Right cardiac atrium (tissue), 5 donors: ENCODE measurements around the gene CCZ1. TPM values are rescaled to one million over a fixed set of nuclear protein-coding genes. Genes with fewer than 3 reads are reported as not detected.
"Not testable (repeated sequence)": the region's sequence is repeated elsewhere in the genome, so short reads cannot be mapped to it uniquely, and the experiment has no call there.

Source experiments
- ATAC-seq, 2 donors: fragments of 200-7000 bp; cut with Tn5 transposase; one replicate each; pipeline versions ENCODE4 v1.8.0 to v1.9.1; 2020; ENCODE audit warnings: moderate library complexity in 2 of 2, mild to moderate bottlenecking in 1 of 2
- DNase-seq, 3 donors: peaks; one replicate each; pipeline ENCODE4 v3.0.0-alpha.2; 2020
- H3K27ac ChIP-seq: one replicate; pipeline ENCODE4 v1.5.1; 2013; ENCODE audit warnings: mild to moderate bottlenecking, low read length, control low read depth, moderate library complexity
- H3K27me3 ChIP-seq: one replicate; pipeline ENCODE4 v1.6.1; 2013; ENCODE audit not compliant: control insufficient read depth, insufficient read depth
- H3K4me1 ChIP-seq: one replicate; pipeline ENCODE4 v1.6.1; 2013; ENCODE audit warnings: low read length; ENCODE audit not compliant: control insufficient read depth, insufficient read depth
- H3K4me3 ChIP-seq: one replicate; pipeline ENCODE4 v1.5.1; 2013; ENCODE audit warnings: low read length, control low read depth
- H3K9me3 ChIP-seq: one replicate; pipeline ENCODE4 v1.6.1; 2013; ENCODE audit warnings: low read length; ENCODE audit not compliant: control insufficient read depth
- WGBS: extraction: QIAGEN DNeasy Blood & Tissue Kit; methylation state at CpG from one replicate; pipeline ENCODE4 v1.1.7; 2013; 5-methylcytosine and 5-hydroxymethylcytosine counted together
- intact Hi-C, 4 donors: fragments of 100-400 bp; cut with DNase I; formaldehyde crosslinking; loops; one replicate each; pipeline versions ENCODE4 v1.11.0 to v1.14.0; 2022 to 2023
- polyA plus RNA-seq: library from polyadenylated mRNA; stranded (reverse); fragments of 200-250 nt; gene quantifications from one replicate; pipeline ENCODE4 v1.2.3, GENCODE V29; 2013
- total RNA-seq, 4 donors: library from RNA; stranded (reverse); fragmentation: NEBNext Ultra II Directional; extraction: Animal tissue kit (Norgen Biotek cat#: 25700); gene quantifications; one replicate each; pipeline ENCODE4 v1.2.1, GENCODE V29; 2021
- donor health status: healthy with polysubstance abuse.
- donor health status: DM: no; HTN: yes; CAD: no.
- donor health status: DM: no; HTN: no; CAD: no.
- donor health status: DM: no; HTN: yes; CAD: no; lungs with severe emphysema.
- donor health status: DM: yes; HTN: yes; CAD: no.

CCZ1 gene
- total and polyA plus RNA-seq, 5 donors, result 45.1 to 72.6 (median 51.9) TPM

DNA sequence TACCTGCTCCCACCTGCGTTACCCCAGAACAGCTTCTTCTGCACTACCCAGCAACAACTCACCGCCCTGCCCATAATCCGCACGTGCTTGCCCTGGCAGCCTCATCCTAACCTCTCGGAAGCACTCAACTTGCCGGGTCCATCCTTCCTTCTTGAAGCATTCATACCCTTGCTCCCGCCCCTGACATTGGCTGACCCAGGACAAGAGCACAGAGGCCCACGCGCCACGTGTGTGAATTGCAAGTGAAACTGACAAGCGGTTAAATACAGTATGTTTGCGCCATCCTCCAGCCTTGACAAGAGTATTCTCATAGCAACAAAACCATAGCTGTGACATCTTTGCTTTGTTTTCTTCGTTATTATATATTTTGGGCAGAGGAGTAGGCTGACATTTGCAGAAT lies 28.8 kb upstream of the CCZ1 start:
- no peak overlapping the region for H3K27ac ChIP-seq
- no peak for DNase-seq
- H3K27me3 ChIP-seq, result no peaks in the 10 kb centered on the region
- H3K4me3 ChIP-seq, result no peak overlapping the region
- no peak for ATAC-seq
- H3K9me3 ChIP-seq, result no peaks in the 10 kb centered on the region
- H3K4me1 ChIP-seq, result no peaks in the 10 kb centered on the region
- intact Hi-C loops, result no loop called here
- WGBS, result 89% methylated on average over 13 of the region's 13 CpGs

DNA sequence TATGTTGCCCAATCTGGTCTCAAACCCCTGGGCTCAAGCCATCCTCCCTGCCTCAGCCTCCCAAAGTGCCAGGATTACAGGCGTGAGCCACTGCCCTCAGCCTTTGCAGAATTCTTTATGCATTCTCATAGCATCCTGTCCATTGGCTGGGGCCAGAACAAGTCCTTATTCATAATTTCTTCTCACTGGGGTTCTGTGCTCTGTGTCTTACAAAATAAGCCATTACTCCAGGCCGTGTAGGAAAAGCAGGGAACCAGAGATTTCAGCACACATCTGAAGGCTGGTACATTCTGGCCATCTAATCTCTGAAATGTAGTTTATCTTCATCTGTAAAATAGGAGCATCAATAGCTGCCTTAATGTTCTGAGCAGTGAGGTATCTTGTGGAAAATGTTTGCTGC lies 28.2 kb upstream of the CCZ1 start:
- intact Hi-C loops, result no loop called here
- ATAC-seq (no peak), DNase-seq (no peak)
- no peak overlapping the region for H3K4me3 ChIP-seq
- no peaks in the 10 kb centered on the region for H3K9me3 ChIP-seq
- 62% methylated on average over 2 of the region's 2 CpGs for WGBS
- H3K4me1 ChIP-seq, result no peaks in the 10 kb centered on the region
- no peaks in the 10 kb centered on the region for H3K27me3 ChIP-seq
- no peak overlapping the region for H3K27ac ChIP-seq

DNA sequence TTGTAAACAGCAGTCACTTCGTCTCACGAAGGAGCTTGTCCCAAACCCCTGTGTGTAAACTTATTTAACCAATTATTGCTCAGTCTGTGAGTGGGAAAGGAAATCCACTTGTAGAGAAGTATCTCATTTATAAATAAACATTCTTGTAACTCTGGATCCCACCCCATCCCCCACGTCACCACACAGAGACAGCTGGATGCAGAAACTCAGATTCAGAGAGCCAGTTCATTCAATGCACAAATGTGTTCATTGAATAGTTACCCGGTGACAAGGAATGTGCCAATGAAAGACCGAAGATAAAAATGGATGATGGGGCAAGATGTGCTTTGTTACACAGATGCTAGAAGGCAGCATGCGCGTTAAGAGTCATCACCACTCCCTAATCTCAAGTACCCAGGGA lies 26.2 kb upstream of the CCZ1 start:
- intact Hi-C loops, result no loop called here
- DNase-seq (no peak), ATAC-seq (no peak)
- Histone ChIP-seq H3K27me3 (no peaks in the 10 kb centered on the region), H3K4me3 (no peak overlapping the region), H3K4me1 (no peaks in the 10 kb centered on the region), H3K9me3 (no peaks in the 10 kb centered on the region), H3K27ac (no peak overlapping the region)
- WGBS, result 33% methylated on average over 7 of the region's 7 CpGs

DNA sequence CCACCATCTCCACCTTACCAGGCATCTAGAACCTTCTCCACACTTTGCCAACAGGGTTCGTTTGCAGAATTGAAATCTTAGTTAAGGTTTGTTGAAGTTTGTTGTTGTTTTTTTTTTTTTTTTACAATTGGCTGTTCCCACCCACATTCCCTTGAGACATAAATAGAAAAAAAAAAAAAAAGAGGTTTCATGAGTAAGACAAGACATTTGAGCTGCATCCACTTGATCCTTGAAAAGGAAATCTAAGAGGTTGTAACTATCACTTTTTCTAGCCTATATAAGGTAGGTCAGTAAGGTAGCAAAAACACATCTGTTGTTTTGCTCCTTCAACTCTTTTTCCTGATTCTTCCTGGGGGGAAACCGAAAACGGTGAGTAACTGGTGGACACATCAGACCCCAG lies 18.9 kb upstream of the CCZ1 start:
- H3K27me3 ChIP-seq, H3K4me3 ChIP-seq, ATAC-seq, H3K9me3 ChIP-seq, H3K27ac ChIP-seq, intact Hi-C loops, DNase-seq, H3K4me1 ChIP-seq: not testable (repeated sequence)
- 71% methylated on average over 3 of the region's 3 CpGs for WGBS

DNA sequence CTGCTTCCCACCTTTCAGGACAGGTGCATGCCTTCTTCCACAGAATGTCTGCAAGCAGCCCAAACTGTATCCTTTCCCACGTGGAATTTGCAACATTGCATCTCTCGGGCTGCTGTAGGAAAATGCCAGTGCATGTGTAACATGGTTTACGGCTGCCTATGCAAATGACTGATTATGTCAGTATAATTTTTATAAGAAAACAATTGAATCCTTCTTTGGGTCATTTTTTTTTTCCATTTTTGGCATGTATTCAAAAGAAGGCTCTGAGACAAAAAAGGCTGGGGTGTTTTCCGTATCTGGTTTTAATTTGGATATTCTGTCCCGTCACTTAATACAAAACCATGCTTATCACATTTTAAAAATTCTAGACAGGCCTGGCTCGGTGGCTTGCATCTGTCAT lies 18.4 kb upstream of the CCZ1 start:
- DNase-seq, H3K4me3 ChIP-seq, ATAC-seq, intact Hi-C loops, H3K9me3 ChIP-seq, H3K27ac ChIP-seq, H3K27me3 ChIP-seq, H3K4me1 ChIP-seq: not testable (repeated sequence)
- 72% methylated on average over 6 of the region's 6 CpGs for WGBS

DNA sequence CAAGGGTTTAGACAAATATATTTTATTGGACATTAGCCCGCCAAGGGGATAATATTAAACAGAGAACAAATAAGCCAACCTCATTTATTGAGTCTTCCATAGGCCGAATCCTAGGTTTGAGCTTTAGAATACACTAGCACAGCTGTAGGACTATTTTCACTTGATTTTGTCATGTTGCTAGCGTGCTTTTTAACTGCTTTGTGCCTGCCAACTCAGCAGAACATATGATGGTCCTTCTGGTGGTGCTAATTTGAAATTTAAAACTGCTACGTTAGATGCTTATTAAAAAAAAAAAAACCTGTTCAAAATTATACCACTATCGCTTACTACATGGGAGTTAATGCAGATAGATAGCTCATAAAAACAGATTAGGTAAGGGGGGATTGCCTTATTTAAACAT lies 14.1 kb upstream of the CCZ1 start:
- H3K9me3 ChIP-seq, H3K4me1 ChIP-seq, H3K27me3 ChIP-seq, H3K4me3 ChIP-seq, DNase-seq, intact Hi-C loops, H3K27ac ChIP-seq, ATAC-seq: not testable (repeated sequence)
- 90% methylated on average over 5 of the region's 5 CpGs for WGBS

DNA sequence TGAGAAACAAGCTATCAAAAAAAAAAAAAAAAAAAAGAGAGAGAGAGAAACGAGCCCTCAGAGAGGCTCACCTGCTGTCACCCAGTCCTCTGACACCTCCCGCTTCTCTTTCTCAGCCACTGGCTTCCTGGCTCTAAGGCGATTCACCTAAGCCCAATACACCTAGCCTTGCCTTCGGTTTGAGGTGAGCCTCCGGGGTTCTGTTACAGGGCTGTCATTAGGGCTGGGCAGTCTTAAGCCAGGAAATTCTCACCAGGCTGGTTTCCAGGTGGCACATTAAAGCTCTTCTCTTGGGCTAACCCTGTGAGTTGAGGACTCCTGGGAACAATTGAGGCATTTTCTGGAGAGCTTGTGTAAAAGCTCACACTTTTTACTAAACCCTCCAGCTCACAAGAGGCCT lies 10.5 kb upstream of the CCZ1 start:
- WGBS, result 90% methylated on average over 5 of the region's 5 CpGs
- H3K4me1 ChIP-seq, ATAC-seq, H3K4me3 ChIP-seq, intact Hi-C loops, H3K27ac ChIP-seq, DNase-seq, H3K9me3 ChIP-seq, H3K27me3 ChIP-seq: not testable (repeated sequence)

DNA sequence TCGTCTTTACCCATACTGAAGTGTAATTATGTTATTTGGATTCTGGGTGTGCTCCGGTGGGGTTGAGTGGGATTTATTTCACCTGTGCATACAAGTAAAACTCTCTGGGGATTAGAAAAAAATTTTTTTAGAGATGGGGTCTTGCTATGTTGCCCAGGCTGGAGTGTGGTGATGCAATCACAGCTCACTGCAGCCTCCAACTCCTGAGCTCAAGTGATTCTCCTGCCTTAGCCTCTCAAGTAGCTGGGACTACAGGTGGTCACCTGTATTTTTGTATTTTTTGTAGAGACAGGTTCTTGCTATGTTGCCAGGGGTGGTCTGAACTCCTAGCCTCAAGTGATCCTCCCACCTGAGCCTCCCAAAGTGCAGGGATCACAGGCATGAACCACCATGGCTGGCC lies 8.3 kb upstream of the CCZ1 start:
- DNase-seq, intact Hi-C loops: not testable (repeated sequence)
- 90% methylated on average over 2 of the region's 2 CpGs for WGBS

DNA sequence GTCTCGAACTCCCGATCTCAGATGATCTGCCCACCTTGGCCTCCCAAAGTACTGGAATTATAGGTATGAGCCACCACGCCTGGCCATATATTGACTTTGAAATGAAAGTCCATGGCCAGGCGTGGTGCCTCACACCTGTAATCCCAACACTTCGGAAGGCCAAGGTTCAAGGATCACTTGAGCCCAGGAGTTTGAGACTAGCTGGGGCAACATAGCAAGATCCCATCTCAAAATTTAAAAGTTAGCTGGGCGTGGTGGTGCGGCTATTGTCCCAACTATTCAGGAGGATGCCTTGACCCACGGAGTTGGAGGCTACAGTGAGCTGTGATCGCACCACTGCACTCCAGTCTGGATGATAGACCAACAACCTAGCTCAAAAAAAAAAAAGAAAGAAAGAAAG lies 6.0 kb upstream of the CCZ1 start:
- Histone ChIP-seq H3K9me3 (no peaks in the 10 kb centered on the region), H3K4me3 (no peak overlapping the region), H3K4me1 (no peaks in the 10 kb centered on the region), H3K27me3 (no peaks in the 10 kb centered on the region), H3K27ac (no peak overlapping the region)
- DNase-seq, result no peak
- 95% methylated on average over 9 of the region's 9 CpGs for WGBS
- no peak for ATAC-seq
- intact Hi-C loops, result no loop called here

More for the DNA sequence above, 8.3 kb upstream of the CCZ1 start:
- not testable (repeated sequence) for H3K4me1 ChIP-seq, H3K4me3 ChIP-seq, H3K27ac ChIP-seq, ATAC-seq, H3K9me3 ChIP-seq, H3K27me3 ChIP-seq

DNA sequence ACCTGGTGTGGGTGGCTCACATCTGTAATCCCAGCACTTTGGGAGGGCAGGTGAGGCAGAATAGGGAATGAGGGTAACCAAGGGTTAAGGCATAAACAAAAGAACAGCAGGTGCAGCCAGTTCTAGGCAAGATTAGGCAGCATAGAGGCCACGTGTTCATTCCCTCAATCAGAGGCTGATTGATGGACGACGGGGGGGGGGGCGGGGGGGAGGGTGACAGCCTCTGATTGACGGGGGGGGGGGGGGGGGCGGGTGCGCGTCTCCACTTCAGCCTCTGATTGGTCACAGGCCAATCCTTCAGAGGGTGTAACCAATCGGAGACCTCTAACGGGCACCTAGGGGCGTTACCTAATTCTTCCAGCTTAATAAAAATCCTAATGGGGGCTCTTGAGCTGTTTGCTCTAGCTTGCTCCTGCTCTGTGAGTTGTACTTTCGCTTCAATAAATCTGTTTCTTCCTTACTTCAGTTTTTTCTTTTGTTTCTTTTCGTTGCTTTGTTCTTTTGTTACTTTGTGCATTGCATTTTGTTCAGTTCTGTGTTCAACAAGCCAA lies 1.1 kb upstream of the CCZ1 start:
- H3K9me3 ChIP-seq, H3K27me3 ChIP-seq, ATAC-seq, H3K4me3 ChIP-seq, intact Hi-C loops, H3K4me1 ChIP-seq, H3K27ac ChIP-seq, DNase-seq: not testable (repeated sequence)
- 44% methylated on average over 12 of the region's 13 CpGs for WGBS

DNA sequence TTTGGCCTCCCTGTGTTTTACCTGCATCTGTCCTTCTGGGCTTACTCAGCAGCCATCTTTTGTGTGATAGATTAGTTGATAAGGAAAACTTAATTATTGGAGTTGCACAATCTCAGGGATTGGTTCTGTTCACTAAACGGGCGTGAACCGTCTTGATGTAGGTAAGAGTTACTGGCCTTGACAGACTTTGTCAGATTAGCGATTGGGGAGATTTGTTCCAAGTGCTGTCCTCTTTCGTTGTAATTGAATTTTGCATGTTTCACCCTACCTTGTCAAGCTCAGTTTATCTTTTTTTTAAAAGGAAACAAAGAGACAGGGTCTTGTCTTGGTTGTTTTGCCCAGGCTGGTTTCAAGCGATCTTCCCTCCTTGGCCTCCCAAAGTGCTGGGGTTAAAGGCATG lies 4.5 kb downstream of the CCZ1 start:
- H3K9me3 ChIP-seq, intact Hi-C loops, DNase-seq, H3K27ac ChIP-seq, H3K27me3 ChIP-seq, ATAC-seq, H3K4me1 ChIP-seq, H3K4me3 ChIP-seq: not testable (repeated sequence)
- 94% methylated on average over 6 of the region's 6 CpGs for WGBS

DNA sequence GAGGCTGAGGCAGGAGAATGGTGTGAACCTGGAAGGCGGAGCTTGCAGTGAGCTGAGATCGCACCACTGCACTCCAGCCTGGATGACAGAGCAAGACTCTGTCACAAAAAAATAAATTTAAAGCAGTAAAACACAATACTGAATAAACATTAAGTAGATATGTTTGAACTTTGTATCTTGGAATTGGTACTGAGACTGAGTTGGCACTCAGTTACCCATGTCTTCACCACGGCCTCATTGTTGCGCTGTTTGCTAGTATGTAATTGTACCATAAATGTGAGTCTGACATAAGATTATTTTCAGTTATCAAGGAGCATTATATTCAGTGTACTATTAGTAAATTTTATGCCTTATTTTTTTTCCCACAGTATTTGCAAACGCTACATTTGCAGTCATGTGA lies 6.2 kb downstream of the CCZ1 start:
- H3K27ac ChIP-seq, DNase-seq, H3K4me3 ChIP-seq, H3K27me3 ChIP-seq, H3K9me3 ChIP-seq, intact Hi-C loops, ATAC-seq, H3K4me1 ChIP-seq: not testable (repeated sequence)
- 95% methylated on average over 5 of the region's 5 CpGs for WGBS
